ENCODE data around the gene PIEZO2.

Gene PIEZO2

DNA sequence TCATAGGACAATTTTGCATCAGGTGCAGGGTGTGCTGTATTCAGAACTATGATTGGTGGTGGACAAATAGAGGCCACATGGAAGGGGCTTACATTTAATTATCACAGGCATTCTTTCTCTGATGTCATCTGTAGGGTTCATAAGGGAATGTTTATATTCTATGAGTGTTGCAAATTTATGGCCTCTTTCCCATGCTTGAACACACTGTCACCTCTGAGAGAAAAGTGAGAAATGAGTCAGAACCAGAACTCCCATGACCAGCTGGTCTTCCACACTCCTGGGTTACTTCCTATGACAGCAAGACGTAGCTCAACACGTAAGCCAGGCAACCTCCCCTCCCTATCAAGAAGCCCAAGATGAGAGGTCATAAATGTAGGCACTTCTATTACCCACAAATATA is 310.8 kb downstream of the PIEZO2 start:
- no peak for DNase-seq

DNA sequence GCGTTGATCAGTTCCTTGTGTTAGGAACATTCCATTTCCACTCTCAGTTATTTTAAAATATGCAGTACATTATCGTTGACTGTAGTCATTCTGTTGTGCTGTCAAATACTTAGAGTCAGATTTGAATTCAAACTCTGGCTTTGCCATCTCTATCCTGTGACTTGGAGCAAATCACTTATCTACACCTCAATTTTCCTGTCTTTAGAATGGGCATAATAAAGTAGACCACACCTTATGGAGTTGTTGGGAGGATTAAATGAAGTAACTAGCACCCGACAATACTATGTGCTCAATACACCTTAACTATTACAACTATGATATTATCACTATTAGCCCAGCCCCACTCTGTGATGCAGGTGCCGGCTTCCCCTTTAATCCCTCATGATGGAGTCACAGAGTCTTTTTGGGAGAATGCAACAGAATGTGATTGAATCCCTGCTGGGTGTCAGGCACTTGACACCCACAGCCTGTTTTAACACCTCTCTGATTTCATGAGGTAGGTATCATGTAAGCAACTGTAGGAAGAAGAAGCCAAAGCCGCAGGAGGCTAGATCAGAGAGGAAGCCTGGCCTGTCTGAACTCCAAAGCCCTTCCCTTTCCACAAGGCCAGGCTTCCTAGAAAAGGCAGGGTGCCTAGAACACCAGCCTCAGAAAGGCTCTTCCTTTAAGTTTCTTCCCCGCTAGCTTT is 315.1 kb downstream of the PIEZO2 start:
- no peak for DNase-seq

DNA sequence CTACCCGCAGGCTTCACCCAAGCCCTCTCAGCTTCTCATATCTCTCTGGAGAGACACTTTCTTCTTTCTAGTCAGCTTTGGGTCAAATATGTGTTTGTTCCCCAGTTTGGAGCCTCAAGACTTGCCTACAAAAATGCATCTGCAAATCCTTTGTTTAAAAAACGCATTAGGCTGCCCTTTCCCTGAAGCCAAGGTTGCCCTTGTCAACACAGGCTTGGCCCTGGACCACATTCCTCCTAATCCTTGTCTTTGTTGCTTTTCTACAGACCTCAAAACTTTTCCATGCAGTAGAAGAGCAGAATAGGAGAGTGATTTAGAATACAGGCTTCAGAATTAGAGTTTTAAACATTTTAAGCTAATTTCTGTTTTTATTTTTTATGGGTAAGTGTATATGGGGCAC is 315.7 kb downstream of the PIEZO2 start:
- no peak for DNase-seq

DNA sequence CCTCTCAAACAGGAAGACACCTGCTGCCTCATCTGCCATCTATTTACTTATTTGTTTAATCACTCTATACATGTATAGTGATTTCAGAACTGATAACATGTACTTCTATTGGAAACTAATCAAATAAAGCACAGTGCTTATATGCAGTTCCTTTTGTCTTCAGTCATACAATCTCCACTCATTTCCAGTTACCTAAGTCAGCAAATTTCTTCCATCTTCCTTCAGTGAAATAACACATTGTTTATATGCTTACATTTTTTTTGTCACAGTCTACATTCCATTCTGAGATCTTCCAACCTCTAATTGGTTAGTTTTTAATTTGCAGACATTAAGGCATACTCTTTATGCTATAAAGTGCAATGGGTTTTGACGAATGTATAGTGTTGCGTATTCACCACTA is 323.0 kb downstream of the PIEZO2 start:
- no peak for DNase-seq

DNA sequence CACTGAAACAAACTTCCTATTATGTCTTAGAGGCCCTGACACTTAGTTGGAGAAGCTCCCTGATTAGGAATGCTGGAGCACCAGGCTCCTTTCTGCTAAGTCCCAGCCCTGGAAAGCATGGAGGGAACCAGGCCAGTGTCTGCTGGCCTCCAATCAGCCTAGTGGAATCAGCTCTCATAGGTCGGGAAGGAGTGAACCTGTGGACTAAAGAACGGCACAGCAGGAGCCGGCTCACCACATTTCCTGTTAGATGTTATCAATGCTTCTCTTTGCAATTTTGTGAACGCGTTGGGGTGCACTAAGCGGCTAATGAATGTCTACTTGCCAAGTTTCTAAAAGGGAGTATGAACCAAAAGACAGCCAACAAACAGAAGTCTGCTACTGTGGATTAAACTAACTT is 326.9 kb downstream of the PIEZO2 start:
- DNase-seq: no peak

DNA sequence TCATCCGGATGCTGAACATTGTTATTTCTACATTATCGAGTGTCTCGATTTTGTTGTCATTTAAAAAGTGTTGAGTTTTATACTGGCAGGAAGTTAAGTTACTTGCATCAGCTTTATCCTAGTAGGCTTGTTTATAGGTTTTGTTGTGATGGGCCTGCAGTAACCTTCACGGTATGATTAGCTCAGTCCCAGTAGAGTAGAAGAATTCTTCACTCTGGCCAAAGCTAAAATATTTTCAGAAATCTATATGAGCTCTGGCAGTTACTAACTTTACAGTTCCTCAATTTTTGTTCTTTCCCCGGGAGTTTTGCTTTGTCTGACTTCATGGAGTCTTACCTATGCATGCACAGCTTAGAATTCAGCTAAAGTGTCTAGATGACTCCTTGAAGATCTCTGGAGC is 328.7 kb downstream of the PIEZO2 start:
- DNase-seq: no peak

DNA sequence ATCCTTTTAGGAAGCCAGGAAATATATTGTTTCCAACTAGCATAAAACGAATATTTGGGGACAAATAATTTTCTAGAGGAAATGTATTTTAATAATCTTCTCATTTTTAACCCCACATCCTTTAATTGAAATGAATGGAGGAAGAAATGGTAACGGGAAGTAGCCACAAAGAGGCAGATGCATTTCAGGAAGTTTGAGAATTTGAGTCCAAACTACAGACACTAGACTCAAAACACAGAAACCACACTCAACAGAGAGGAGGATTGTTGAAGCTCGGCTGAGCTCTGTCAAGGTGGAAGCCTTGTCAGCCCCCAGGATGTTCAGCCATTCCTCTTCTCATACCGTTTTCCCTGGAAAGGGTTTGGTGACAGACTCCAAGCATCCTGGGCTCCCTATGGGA is 335.0 kb downstream of the PIEZO2 start:
- DNase-seq: no peak

DNA sequence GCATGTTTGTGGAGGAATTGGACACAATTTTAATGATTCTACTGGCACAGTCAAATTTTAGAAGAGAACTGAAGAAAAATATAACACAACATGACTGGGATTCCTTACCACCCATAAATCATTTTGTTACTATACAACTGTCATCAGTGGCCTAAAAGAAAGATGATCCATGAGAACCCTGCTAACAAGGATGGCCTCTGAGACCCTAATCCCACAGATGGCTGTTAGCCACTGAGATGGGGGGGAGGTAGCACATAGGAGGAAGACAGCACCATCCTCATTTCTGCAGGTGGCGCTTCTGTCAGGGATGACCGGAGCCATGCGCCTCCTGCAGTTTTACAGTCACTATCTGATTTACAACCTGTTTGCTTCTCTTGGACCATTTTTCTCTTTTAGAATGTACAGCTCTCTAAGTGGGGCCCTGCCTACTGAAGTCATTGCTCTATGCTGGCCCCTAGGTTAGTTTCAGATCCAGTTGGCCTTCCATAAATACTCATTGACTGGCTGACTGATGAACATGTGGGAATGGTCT is 343.7 kb downstream of the PIEZO2 start:
- DNase-seq: no peak

DNA sequence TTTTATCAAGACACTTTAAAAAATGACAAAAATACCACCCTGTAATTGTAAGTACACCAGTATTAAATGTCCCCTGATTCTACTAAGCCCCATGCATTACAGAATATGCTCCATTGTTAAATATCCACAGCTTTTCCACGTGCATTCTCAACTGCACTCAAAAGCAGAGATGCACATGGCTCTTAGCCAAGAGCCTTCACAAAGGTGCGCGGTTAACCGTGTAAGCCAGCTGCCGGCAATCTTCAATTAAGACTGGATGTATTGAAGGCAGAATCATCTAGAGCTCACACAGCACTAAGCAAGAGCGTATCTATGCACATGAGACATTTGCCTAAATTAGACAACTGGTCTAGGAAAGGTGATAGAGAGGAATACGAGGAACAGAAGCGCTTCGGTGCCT is 345.2 kb downstream of the PIEZO2 start:
- no peak for DNase-seq

DNA sequence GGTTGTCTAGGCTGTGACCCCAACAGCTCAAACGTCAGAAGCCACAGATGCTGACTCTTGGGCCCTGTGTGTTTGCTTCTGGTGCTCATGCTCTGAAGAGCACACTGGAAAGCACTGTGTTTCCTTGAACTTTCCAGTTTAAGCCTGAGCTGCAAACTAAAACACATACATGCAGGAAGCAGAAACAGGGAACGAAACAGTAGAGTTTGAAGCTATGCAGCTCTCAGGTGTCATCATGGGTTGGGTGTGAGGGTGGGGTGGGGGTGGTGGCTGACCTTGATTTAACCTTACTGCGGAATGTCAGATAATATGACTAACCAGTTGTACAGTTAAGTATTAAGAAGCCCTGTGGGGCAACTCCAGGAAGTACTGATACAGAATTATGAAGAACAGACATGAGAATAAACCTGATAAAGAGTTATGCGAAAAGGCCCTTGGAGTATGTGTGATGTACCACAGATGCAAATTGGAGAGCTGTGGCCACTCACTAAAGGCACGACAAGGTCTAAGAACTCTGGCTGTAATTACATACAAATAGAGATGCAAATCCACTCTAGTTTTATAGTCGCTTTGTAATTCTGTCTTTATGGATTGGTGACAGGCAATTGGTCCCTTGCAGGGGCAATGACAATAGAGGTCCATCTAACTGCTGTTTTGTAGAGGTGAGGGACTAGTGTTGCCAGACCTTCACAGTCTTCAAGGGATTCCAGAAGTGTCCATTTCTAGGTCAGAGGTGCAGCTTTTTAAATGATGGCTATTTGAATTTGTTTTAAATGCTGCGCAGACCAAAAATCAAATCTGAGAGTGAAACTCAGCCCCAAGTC is 350.4 kb downstream of the PIEZO2 start:
- no peak for DNase-seq

DNA sequence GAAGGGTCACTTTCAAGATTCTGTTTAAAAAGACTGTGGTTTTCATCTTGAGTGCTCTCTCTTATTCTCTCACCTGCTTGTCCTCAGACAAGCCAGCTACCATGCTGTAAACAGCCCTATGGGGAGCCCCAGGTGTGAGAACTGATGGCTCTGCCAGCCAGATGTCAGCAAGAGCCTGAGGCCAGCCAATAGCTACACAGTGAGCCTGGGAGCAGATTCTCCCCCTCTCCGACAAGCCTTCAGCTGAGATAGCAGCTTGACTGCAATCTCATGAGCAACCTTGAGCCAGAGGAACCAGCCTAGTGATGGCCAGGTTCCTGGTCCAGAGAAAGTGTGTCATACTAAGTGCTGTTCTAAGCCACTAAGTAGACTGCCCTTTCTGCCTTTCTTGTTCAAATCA is 351.5 kb downstream of the PIEZO2 start:
- no peak for DNase-seq

DNA sequence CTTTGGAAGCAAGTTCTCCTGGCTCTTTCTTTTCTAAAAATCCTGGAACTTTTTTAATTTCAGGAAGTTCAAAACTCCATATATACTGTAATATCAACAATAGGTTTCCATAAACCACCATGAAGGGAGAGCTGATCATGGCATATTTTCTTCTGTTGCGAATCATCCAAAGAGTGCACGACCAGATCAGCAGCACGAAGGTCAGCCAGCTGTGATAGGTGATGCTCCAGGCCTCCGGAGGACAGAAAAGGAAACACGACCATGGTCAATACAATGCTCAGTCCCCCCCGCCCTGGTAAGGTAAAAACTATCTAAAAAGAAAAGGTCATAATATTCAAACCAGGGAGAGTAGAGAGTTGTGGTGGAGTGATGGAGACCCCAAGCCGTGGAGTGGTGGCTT is 354.6 kb downstream of the PIEZO2 start:
- no peak for DNase-seq

DNA sequence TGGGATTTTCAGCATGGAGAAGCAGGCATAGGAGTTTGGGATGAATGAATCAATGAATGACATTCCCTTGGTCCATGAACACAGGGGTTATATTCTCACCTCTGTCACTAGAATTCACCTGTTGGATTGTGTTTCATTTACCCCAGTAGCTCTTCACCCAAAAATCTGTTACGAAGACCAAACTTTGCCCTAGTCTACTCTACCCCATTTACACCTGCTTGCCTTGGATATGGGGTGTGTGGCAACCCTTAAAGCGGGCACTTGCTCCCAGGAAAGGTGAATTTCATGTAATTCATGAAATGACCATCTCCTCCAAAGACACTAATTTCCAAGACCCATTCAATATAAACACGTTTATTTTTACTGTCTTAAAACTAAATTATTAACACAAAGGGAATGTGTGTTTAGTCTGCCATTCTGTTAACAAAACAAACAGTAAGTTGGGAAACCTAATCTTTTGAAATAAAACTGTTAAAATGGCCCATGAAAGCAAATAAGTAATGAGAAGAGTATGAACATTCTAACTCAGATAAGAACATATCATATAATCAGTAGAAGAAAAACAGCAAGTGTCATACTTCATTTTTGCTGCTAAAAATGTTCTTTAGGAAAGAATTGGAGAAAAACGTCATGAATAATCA is 355.5 kb downstream of the PIEZO2 start:
- DNase-seq: no peak

DNA sequence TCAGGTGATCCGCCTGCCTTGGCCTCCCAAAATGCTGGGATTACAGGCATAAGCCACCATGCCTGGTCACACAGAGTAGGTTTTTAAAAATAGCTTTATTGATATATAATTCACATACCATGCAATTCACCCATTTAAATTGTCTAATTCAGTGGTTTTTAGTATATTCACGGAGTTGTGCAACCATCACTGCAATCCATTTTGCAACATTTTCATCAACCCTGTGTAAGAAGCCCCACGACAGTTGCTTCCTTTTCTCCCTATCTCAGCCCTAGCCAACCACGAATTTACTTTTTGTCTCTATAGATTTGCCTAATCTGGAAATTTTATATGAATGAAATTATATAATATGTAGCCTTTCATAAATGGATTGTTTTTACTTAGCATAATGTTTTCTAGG is 357.2 kb downstream of the PIEZO2 start:
- DNase-seq: no peak

DNA sequence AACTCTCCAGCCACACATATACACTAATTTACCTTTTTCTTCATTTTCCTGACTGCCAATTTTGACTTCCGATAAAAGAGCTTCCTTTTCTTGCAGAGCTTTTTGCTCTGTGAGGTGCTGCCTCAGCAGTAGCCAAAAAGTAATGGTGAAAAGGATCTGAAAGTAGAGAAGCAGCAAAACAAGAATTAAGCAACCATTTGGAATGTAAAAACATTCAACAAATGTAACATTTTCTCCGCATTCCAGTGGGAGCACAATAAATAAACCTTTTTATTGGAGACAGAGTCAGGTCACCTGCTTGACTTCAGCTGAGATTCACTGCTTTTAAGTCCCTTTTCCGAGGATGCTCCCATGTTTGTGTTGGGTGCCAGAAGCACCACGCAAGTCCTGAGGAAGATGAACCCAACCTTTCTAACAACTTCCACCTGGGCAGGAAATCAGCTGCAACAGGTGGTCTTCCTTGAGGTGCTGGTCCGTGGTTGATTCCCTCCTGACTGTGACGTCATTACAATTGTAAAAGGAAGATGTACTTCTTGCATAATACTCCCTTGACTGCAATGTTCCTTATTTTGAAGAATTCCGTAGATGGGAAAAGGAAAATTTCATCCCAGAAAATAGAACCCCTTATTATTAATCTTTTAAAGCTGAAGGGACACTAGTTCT is 358.1 kb downstream of the PIEZO2 start:
- no peak for DNase-seq

DNA sequence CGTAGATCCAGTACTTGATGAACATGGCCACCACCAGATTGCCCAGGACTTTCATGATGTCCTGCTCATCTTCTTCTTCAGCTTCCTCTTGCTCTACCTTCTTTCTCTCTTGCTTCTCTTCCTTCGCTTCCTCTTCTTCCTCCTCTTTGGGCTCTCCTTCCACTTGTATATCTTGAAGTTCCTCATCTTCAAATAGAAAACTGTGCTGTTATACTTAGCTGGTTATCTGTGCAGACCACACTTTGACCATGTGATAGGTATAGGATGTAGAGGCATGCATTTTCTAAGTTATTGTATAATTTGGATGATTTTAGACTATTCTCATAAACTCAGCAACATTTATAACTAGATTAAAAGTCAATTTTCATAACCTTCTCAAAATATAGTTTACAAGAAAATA is 360.2 kb downstream of the PIEZO2 start:
- DNase-seq: no peak

DNA sequence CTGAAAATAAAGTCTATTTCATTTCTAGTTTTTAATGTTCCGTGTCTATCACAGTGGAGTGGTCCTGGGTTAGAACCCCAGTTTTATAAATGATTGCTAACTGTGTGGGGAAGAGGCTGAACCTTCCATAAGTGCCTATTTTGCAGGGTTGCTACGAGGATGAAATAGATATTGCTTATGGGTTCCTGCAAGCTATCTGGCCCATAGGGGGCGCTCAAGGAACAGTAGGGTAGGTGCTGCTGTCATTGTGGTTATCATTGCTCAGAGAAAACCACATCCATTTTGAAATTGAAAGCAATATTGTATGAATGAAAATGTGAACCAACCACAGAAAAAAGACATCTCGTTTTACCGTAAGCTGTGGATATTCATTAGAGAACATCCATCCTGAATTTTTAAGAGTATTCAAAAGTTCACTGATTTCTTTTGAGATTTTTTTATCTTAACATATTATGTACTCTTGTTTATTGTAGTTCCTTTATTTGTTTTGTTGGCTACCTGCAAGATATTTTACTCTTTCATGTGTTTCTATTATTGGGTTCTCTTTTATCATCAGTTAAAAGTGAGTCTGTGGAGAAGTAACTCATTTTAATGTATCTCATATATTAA is 362.0 kb downstream of the PIEZO2 start:
- DNase-seq: peak; percentile 15 to 77 (median 52)

DNA sequence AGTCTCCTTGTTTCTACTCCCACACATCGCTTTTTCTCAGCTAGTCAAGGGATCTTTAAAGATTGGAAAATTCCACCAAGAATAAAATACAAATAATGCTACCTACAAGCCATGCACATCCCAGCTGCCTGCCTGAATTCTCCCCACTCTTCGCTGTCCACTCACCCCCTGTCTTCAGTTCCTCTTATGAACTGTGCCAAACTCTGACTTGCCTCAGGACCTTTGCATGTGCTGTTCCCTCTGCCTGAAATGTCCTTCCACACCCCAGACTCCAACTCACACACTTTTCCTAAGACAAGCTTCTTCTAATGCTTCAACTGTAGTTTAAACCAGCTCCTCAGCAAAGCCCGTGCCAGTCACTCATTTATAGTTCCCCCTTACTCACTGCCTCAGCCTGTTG is 363.6 kb downstream of the PIEZO2 start:
- DNase-seq: no peak

DNA sequence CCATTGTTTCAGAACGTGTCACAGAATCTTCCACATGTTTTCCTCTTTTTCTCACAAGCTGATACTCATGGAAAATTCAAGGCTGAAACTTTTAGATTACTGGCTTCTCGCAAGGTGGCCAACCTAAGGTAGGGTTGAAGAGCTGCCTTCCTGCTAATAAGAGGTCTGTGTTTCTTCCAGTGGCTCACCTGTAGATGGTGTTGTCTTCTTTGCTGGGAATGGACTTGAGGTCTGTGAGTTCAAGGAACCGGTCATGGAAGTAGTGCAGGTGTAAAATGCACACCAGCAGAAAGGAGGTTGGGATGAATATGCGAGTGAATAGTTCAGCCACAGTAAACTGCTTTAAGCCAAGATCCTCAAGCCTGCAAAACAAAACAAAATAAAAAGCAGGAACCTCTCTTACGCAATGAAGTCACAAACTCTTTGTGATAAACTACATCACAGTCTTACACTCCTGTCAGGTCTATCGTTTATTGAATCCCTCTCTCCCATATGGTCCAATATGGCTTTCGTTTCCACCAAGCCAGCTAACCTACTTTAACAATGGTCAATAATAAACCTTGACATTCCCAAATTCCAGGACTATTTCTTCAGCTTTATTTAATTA is 364.7 kb downstream of the PIEZO2 start:
- no peak for DNase-seq

DNA sequence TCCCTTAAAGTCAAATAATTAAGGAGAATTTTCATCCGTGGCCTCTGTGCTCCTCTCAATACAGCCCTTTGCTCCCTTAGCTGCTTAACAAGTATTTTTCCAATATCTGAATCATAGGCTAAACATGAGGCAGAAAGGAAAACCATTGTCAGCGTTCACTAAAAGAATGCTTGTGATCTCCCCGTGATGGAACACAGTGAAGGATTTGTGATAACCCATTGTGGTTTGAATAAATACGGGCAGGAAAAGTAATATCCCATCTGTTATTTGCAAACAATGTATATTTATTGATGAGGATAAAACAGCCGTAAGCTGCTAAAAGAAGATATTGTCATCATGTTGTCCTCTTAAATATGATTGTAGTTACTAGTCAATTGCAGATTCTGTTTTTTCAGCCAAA is 365.4 kb downstream of the PIEZO2 start:
- no peak for DNase-seq

DNA sequence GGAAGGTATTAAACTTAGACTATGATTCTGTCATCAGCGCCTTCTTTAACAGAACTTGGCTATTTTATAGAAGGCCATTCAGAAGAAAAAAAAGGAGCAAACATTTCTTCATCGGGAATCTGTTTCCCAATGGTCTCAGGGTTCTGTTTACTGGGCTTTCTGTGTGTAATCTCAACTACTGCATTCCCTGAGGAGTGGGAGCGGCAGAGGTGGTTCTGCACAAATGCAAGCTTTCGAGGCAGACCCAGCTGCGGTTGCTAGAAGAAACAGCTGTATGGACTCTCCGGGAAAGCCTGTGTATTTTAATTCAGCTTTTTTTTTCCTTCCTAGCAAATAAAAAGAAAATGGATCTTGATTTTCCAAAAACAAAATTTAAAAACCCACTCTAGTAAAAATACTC is 372.9 kb downstream of the PIEZO2 start:
- DNase-seq: no peak

DNA sequence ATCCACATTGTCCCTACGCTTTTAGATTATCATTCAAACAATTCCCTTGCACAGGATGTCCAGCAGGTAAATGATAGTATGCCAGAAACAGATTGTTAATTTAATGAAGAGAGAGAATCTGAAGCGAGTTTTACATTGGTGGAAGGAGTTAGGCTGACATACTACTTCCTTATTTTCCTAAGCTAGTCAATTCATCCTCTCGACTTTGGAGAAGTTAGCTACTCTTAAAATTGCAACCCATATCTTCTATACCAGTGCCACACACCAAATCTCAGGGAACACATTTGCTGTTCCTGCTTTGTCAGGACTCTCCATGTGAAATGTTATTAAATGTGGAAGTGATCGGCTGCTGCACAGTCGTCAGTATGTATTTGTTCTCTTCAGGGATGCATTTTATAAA is 374.3 kb downstream of the PIEZO2 start:
- DNase-seq: no peak

Data from activated CD4-positive, CD25-positive, alpha-beta regulatory T cell (primary cell).